T-helper 2 cell treated with Interferon-gamma antibody and Interleukin-4, amounts not matched to agents 5 μg/mL and 100 μg/mL, for 36 hours (primary cell): Measurements from ENCODE around the gene ZNF354C.

Source experiments
- DNase-seq: peaks from one replicate; pipeline ENCODE4 v3.0.0; 2021; ENCODE audit warnings: low spot score
- H3K27ac Mint-ChIP-seq: one replicate; pipeline ENCODE4 v1.8.0; 2021; ENCODE audit warnings: mild to moderate bottlenecking, mixed read lengths
- H3K27me3 Mint-ChIP-seq: one replicate; pipeline ENCODE4 v1.8.0; 2021; ENCODE audit warnings: low read depth, mixed read lengths
- H3K36me3 Mint-ChIP-seq: one replicate; pipeline ENCODE4 v1.8.0; 2021; ENCODE audit warnings: low read depth, mixed read lengths
- H3K4me1 Mint-ChIP-seq: one replicate; pipeline ENCODE4 v1.8.0; 2021; ENCODE audit warnings: low read depth, mixed read lengths
- H3K4me3 Mint-ChIP-seq: one replicate; pipeline ENCODE4 v1.8.0; 2022; ENCODE audit warnings: mild to moderate bottlenecking, moderate library complexity, mixed read lengths
- H3K9me3 Mint-ChIP-seq: one replicate; pipeline ENCODE4 v1.8.0; 2021; ENCODE audit warnings: mixed read lengths

Gene ZNF354C

GRCh38 chr5:179119415-179120170, 59.4 kb downstream of the ZNF354C start:
- DNase-seq: no peak
- Mint-ChIP-seq H3K4me1 (no peaks in the 10 kb centered on the region), H3K9me3 (peaks cover 30% of the 10 kb centered on the region), H3K27me3 (no peaks in the 10 kb centered on the region), H3K27ac (no peak overlapping the region), H3K4me3 (no peak overlapping the region), H3K36me3 (no peaks in the 10 kb centered on the region)

DNA sequence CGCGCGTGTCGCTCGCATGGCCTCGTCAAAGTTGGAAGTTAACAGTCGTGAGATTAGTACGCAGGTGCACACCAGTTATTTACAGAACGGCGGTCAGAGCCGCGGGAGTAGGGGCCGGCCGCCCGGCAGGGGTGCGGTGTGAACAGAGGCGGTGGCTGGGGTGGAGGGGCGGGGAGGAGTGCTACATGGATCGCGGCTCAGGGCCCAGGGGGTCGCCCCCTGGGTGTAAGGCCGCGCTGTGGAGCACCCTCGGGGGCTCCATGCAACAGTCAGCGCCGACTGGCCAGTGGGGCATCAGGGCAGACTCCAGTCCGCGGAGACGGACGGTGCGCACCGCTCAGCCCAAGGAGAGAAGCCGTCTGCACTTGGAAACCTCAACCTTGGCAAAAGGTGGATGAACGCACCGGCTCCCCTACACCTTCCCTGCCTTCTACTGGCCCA, 60.3 kb downstream of the ZNF354C start:
- H3K27ac Mint-ChIP-seq: no peak overlapping the region
- no peaks in the 10 kb centered on the region for H3K4me1 Mint-ChIP-seq
- no peaks in the 10 kb centered on the region for H3K36me3 Mint-ChIP-seq
- no peak overlapping the region for H3K4me3 Mint-ChIP-seq
- H3K27me3 Mint-ChIP-seq: no peaks in the 10 kb centered on the region
- DNase-seq: no peak
- H3K9me3 Mint-ChIP-seq: peaks cover 22% of the 10 kb centered on the region

DNA sequence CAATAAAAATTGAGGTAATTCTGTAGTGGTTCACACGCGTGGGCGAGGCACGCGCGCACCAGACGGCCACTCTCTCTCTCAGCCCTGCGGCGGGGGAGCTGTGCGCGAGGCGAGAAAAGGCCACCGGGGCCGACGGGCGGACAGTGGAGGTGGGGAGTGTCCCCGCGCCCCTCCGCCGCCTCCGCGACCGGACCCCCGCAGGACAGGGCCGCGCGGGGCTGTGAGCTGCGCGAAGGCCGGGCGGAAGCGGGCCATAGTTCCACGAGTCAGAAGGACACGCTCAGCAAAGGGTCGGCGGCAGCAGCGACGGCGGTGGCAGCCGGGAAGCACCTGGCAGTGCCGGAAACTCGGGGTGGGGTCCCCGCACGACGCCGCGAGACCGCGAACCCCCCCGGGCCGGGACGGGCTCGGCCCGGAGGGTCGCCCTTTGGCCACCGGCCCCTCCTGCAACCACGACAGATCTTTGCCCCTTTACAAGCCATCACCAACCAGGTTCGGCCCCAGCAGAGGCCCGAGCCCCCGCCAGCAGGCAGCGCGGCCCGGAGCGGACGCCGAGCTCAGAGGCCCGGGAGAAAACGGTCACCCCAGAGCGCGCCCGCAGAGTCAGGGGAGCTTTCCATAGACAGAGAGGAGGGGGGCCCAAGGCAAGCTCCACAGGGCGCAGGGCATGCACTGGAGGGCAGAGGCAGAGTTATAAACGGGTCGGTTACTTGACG, 60.9 kb downstream of the ZNF354C start:
- H3K27me3 Mint-ChIP-seq: no peaks in the 10 kb centered on the region
- no peak for DNase-seq
- H3K4me1 Mint-ChIP-seq: no peaks in the 10 kb centered on the region
- peaks cover 20% of the 10 kb centered on the region for H3K9me3 Mint-ChIP-seq
- H3K4me3 Mint-ChIP-seq: no peak overlapping the region
- H3K27ac Mint-ChIP-seq: no peak overlapping the region
- H3K36me3 Mint-ChIP-seq: no peaks in the 10 kb centered on the region

DNA sequence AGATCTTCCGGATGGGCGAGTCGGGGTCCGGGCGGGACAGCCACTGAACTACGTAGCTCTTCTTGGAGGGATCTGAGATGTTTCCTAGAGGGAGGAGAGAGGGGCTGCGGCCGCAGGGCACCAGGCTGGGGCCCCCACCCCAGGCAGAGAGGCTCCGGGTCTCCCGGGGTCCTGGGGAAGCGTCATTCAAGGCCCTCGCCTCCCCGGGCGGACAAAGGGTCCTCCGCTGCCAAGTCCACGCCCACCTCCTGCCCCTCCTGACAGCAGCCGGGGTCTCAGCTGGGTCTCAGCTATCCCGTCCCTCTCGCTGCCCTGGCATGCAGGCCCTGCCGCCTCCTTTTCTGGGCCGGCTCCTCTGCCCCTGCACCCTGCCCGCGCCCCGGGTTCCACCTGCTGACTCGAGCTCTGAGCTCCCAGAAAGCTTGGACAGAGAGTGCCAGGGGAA, 61.5 kb downstream of the ZNF354C start:
- no peak overlapping the region for H3K27ac Mint-ChIP-seq
- H3K4me3 Mint-ChIP-seq: no peak overlapping the region
- no peaks in the 10 kb centered on the region for H3K4me1 Mint-ChIP-seq
- no peaks in the 10 kb centered on the region for H3K27me3 Mint-ChIP-seq
- H3K9me3 Mint-ChIP-seq: peaks cover 15% of the 10 kb centered on the region
- H3K36me3 Mint-ChIP-seq: no peaks in the 10 kb centered on the region
- no peak for DNase-seq

GRCh38 chr5:179122411-179123108, 62.4 kb downstream of the ZNF354C start:
- Mint-ChIP-seq H3K27me3 (no peaks in the 10 kb centered on the region), H3K27ac (no peak overlapping the region), H3K36me3 (no peaks in the 10 kb centered on the region), H3K4me3 (no peak overlapping the region), H3K9me3 (peaks cover 13% of the 10 kb centered on the region), H3K4me1 (no peaks in the 10 kb centered on the region)
- no peak for DNase-seq

GRCh38 chr5:179123109-179123426, 62.9 kb downstream of the ZNF354C start:
- H3K36me3 Mint-ChIP-seq: no peaks in the 10 kb centered on the region
- H3K4me3 Mint-ChIP-seq: no peak overlapping the region
- no peak overlapping the region for H3K27ac Mint-ChIP-seq
- H3K4me1 Mint-ChIP-seq: no peaks in the 10 kb centered on the region
- H3K27me3 Mint-ChIP-seq: no peaks in the 10 kb centered on the region
- H3K9me3 Mint-ChIP-seq: peaks cover 13% of the 10 kb centered on the region
- DNase-seq: no peak

DNA sequence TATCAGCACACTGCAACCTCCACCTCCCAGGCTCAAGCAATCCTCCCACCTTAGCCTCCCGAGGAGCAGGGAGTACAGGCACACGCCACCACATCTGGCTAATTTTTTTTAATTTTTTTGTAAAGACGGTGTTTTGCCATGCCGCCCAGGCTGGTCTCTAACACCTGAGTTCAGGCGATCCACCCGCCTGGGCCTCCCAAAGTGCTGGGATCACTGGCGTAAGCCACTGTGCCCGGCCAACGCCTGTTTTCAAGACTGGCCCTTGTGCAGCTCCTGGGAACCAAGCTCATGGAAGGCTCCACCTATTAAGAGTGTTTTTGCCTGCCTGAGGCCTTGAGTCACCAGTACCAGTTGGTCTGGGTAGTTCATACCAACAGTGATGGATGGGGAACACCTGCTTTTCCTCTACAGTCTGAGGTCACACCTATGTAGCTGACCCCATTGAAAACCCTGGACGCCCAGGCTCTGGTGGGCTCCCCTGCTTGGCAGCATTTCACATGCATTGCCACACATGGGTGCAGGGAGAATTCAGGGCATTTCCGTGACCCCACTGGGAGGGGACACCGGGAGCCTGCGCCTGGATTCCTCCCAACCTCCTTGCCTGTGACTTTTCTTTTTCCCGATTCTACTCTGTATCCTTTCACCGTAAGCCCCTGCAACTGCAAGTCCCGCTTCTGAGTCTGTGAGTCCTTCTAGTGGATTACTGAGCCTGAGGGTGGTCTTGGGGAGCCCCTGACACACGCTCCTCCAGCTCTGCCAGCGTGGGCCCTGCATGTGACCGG, 63.5 kb downstream of the ZNF354C start:
- H3K9me3 Mint-ChIP-seq: peaks cover 7% of the 10 kb centered on the region
- H3K4me1 Mint-ChIP-seq: no peaks in the 10 kb centered on the region
- H3K4me3 Mint-ChIP-seq: no peak overlapping the region
- DNase-seq: no peak
- no peaks in the 10 kb centered on the region for H3K27me3 Mint-ChIP-seq
- H3K36me3 Mint-ChIP-seq: no peaks in the 10 kb centered on the region
- H3K27ac Mint-ChIP-seq: no peak overlapping the region

- no peaks in the 10 kb centered on the region for H3K4me1 Mint-ChIP-seq
- no peaks in the 10 kb centered on the region for H3K27me3 Mint-ChIP-seq
- peaks cover 6% of the 10 kb centered on the region for H3K9me3 Mint-ChIP-seq
- no peak overlapping the region for H3K4me3 Mint-ChIP-seq
- H3K27ac Mint-ChIP-seq: no peak overlapping the region
- no peaks in the 10 kb centered on the region for H3K36me3 Mint-ChIP-seq
- no peak for DNase-seq
These were observed 64.2 kb downstream of the ZNF354C start for GRCh38 chr5:179124273-179124852.

DNA sequence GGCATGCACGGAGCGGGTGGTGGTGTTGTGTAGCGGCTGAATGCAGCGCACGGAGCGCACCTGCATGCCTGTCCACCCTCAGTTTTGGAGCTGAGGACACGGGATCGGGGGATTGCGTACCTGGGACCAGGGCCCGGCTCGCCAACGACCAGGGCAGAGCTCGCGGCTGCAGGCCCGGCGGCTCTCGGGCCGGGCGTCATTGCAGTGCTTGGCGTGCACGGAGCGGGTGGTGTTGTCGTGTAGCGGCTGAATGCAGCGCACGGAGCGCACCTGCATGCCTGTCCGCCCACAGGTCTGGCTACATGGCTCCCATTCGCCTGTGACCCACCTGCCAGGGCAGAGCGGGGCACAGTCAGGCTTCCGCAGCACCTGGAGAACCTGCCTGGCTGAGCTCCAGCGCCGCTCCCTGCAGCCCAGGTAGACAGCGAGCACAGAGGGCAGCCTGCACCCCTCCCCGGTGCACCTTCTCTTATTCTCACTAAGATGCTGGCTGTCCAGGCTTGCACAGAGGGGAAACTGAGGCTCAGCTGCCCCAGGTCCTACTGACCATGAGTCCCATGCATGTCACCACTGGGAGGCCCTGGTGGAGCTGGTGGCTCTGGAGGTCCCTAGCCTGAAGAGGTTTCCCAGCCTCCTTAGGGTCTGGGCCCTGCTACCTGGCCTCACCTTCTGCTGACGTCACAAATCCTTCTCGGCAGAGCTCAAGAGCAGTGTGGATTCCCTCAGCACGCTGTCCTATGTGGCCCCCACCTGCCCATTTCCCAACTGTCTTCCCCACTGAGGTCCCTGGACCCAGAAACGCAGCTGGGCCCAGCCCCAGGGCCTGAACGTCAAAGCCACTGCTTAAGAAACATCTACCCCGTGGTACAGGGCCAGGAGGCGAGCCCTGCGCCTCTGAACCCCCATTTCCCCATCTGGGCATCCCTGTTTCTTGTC, 64.9 kb downstream of the ZNF354C start:
- no peak for DNase-seq
- no peak overlapping the region for H3K4me3 Mint-ChIP-seq
- H3K27me3 Mint-ChIP-seq: no peaks in the 10 kb centered on the region
- H3K9me3 Mint-ChIP-seq: peaks cover 2% of the 10 kb centered on the region
- no peak overlapping the region for H3K27ac Mint-ChIP-seq
- H3K4me1 Mint-ChIP-seq: no peaks in the 10 kb centered on the region
- no peaks in the 10 kb centered on the region for H3K36me3 Mint-ChIP-seq

GRCh38 chr5:179125789-179126505, 65.8 kb downstream of the ZNF354C start:
- H3K9me3 Mint-ChIP-seq: no peaks in the 10 kb centered on the region
- no peaks in the 10 kb centered on the region for H3K4me1 Mint-ChIP-seq
- H3K27ac Mint-ChIP-seq: no peak overlapping the region
- no peak for DNase-seq
- no peaks in the 10 kb centered on the region for H3K27me3 Mint-ChIP-seq
- no peak overlapping the region for H3K4me3 Mint-ChIP-seq
- no peaks in the 10 kb centered on the region for H3K36me3 Mint-ChIP-seq

DNA sequence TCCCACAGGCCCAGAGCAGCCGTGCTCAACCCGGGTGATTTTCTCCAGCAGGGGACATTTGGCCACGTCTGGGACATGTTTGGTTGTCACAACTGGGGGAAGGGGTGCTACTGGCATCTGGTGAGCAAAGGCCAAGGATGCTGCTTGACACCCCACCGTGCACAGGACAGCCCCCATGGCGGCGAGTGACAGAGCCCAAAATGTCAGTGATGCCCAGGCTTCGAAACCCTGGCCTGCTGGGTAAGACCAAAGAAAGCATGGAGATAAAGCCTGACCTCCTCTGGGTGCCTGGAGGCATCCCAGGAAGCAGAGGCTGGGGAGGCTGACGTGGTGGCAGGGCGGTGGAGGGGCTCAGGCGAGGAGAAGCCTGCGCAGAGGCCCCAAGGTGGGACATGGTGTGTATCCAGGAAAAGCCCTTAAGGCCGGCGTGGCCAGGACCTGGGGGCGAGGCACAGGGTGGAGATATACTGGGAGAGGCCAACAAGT, 66.4 kb downstream of the ZNF354C start:
- no peak overlapping the region for H3K27ac Mint-ChIP-seq
- H3K36me3 Mint-ChIP-seq: no peaks in the 10 kb centered on the region
- H3K9me3 Mint-ChIP-seq: no peaks in the 10 kb centered on the region
- no peak for DNase-seq
- no peaks in the 10 kb centered on the region for H3K27me3 Mint-ChIP-seq
- no peak overlapping the region for H3K4me3 Mint-ChIP-seq
- no peaks in the 10 kb centered on the region for H3K4me1 Mint-ChIP-seq
